Smooth muscle cell of the umbilical artery (primary cell): ENCODE results near the gene SDHAF3. TPM values are rescaled to one million over a fixed set of nuclear protein-coding genes. Genes with fewer than 3 reads are reported as not detected.

Experiments
- total RNA-seq: library from RNA; depleted of rRNA; stranded (reverse); fragments of >200 nt; gene quantifications from 2 replicates; pipeline ENCODE4 v1.2.3, GENCODE V29; 2014

Gene SDHAF3
- 6.8 and 12.4 TPM in 2 replicates for total RNA-seq

DNA sequence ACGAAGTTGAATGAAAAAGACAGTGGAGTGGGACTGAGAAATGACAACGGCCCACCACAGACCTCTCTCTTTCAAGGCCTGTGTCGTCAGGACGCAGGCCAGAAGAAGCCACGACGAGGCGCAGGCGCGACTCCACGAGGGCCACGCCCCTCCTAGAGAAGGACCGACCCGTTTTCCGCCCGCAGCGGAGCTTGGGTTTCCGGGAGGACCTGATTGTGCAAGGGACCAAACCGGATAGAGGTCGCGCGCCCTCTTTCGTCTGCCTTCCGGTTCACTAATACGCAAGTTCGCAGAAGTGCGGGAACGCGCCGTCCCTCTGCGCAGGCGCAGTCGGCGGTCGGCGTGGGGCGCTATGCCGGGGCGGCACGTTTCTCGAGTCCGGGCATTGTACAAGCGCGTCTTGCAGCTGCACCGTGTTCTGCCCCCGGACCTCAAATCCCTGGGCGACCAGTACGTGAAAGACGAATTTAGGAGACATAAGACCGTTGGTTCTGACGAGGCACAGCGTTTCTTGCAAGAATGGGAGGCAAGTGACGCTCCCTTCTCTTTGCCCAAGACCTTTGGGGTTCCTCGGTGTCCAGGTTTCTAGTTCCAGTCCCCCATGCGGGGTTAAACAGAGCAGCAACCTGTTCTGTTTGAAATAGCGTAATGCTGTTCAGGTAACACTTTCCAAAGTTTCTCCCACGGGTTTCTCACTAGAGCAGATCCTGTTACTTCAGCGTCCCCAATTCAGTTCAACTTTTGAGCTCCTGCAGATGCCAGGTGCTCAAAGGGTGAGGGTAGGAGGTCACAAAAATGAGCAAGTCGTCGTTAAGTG lies at the start of gene SDHAF3:
Gene SDHAF3 (plus strand): TSS at position 327 of the 817 bp plus-strand sequence. CDS start 26 bp downstream, at position 353.

Other genes with a start within 250 kb of the SDHAF3 start
- gene DLX6, start 112.1 kb upstream of the SDHAF3 start, total RNA-seq, result not detected in 2 replicates
- 0.30 TPM in 1 of 2 replicates, not detected in the other for gene DLX5, start 92.9 kb upstream of the SDHAF3 start, total RNA-seq